Psoas muscle (tissue), 8 donors: ENCODE measurements around the gene CLIP2. TPM values are rescaled to one million over a fixed set of nuclear protein-coding genes. Genes with fewer than 3 reads are reported as not detected.
A peak's percentile ranks its signal among the peaks of the same experiment; 100 is the strongest.

Experiments used
- ATAC-seq, 4 donors: fragments of 200-7000 bp; cut with Tn5 transposase; one replicate each; pipeline ENCODE4 v1.9.1; 2020; ENCODE audit warnings: moderate library complexity in 3 of 4, mild to moderate bottlenecking in 2 of 4
- DNase-seq, 2 donors: peaks; one replicate each; pipeline ENCODE4 v3.0.0-alpha.2; 2020
- H3K27ac ChIP-seq: fragments of 200-600 bp; one replicate; pipeline ENCODE4 v1.8.0; 2022
- H3K27me3 ChIP-seq, 3 donors: fragments of 200-600 bp in 1 of 3; one replicate each; pipeline versions ENCODE4 v1.6.1 to v1.8.0; 2013 to 2022; ENCODE audit warnings: low read length in 2 of 3, mild to moderate bottlenecking in 2 of 3, moderate library complexity in 1 of 3; ENCODE audit not compliant: insufficient read depth in 3 of 3
- H3K36me3 ChIP-seq, 2 donors: fragments of 200-600 bp in 1 of 2; one replicate each; pipeline versions ENCODE4 v1.6.1 to v1.8.0; 2013 to 2022; ENCODE audit warnings: low read depth in 1 of 2, mild to moderate bottlenecking in 1 of 2, moderate library complexity in 1 of 2; ENCODE audit not compliant: insufficient read depth in 1 of 2
- H3K4me1 ChIP-seq: fragments of 200-600 bp; one replicate; pipeline ENCODE4 v1.8.0; 2022
- H3K4me3 ChIP-seq: fragments of 200-600 bp; one replicate; pipeline ENCODE4 v1.8.0; 2022; ENCODE audit warnings: mild to moderate bottlenecking
- H3K9me3 ChIP-seq: fragments of 200-600 bp; one replicate; pipeline ENCODE4 v1.8.0; 2022
- WGBS, 3 donors: extraction: QIAGEN DNeasy Blood & Tissue Kit; methylation state at CpG; one replicate each; pipeline versions ENCODE4 v1.1.6 to v1.1.7; 2013; 5-methylcytosine and 5-hydroxymethylcytosine counted together
- intact Hi-C, 2 donors: fragments of 100-400 bp; cut with DNase I; formaldehyde crosslinking; loops; one replicate each; pipeline versions ENCODE4 v1.11.0 to v1.14.2; 2022
- polyA plus RNA-seq, 3 donors: library from polyadenylated mRNA; stranded (reverse); fragments of 200-250 nt; gene quantifications; one replicate each; pipeline ENCODE4 v1.2.3, GENCODE V29; 2013
- total RNA-seq, 4 donors: library from RNA; stranded (reverse); fragmentation: NEBNext Ultra II Directional in 2 of 4; extraction: Animal tissue kit (Norgen Biotek cat#: 25700) in 2 of 4; gene quantifications; one replicate each; pipeline versions ENCODE4 v1.2.1 to v1.2.4, GENCODE V29; 2021 to 2023
- TF ChIP-seq, protein P1 (sequence below): fragments of 200-600 bp; IDR thresholded peaks from one replicate; pipeline ENCODE4 v1.8.0; 2022; ENCODE audit warnings: antibody characterized with exemption
- donor health status: healthy with polysubstance abuse.
- donor health status: DM: no; HTN: no; CAD: no; lungs with moderate emphysema.
- donor health status: Bipolar disorder and iron deficiency.
- donor health status: healthy.
- donor health status: DM: yes; HTN: yes; CAD: no.
- donor health status: DM: no; HTN: no; CAD: no.
- donor health status: DM: no; HTN: no; CAD: no.
- donor health status: DM: yes; HTN: yes; CAD: no.

The CLIP2 gene
- total and polyA plus RNA-seq, 7 donors = 1.5 to 4.3 (median 2.2) TPM

DNA sequence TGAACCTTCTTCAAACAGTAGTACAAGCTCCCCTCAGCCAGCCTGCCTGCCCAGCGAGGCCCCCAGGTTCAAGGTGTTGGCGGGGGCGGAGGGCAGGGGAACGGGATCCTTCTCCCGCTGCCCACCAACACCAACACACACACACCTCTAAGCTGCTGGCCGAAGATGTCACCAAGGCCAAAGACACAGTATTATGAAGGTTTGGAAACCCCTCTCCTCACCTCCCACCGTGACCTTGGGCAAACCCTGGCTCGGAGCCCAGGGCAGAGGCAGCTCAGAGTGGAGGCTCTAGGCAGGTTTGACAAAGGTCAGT lies 115.1 kb downstream of the CLIP2 start:
- Histone ChIP-seq H3K9me3 (no peaks in the 10 kb centered on the region), H3K4me3 (no peak overlapping the region), H3K36me3 (no peaks in the 10 kb centered on the region), H3K4me1 (no peaks in the 10 kb centered on the region), H3K27me3 (no peaks in the 10 kb centered on the region), H3K27ac (no peak overlapping the region)
- ATAC-seq (no peak), DNase-seq (no peak)
- intact Hi-C loops = loop anchor here in 1 of 2 donors (5.0 kb wide), 1 partner anchor 337 kb away; no protein-coding TSS in a partner anchor
- TF ChIP-seq, protein P1, sequence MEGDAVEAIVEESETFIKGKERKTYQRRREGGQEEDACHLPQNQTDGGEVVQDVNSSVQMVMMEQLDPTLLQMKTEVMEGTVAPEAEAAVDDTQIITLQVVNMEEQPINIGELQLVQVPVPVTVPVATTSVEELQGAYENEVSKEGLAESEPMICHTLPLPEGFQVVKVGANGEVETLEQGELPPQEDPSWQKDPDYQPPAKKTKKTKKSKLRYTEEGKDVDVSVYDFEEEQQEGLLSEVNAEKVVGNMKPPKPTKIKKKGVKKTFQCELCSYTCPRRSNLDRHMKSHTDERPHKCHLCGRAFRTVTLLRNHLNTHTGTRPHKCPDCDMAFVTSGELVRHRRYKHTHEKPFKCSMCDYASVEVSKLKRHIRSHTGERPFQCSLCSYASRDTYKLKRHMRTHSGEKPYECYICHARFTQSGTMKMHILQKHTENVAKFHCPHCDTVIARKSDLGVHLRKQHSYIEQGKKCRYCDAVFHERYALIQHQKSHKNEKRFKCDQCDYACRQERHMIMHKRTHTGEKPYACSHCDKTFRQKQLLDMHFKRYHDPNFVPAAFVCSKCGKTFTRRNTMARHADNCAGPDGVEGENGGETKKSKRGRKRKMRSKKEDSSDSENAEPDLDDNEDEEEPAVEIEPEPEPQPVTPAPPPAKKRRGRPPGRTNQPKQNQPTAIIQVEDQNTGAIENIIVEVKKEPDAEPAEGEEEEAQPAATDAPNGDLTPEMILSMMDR = no peak
- WGBS, 3 donors = 91 to 93% (median 91%) methylated on average over 8 of the region's 8 CpGs

GRCh38 chr7:74404741-74405140 lies 115.5 kb downstream of the CLIP2 start:
- no peaks in the 10 kb centered on the region for H3K36me3 ChIP-seq
- 81 to 86% (median 83%) methylated on average over 15 of the region's 15 CpGs for WGBS, 3 donors
- no peaks in the 10 kb centered on the region for H3K9me3 ChIP-seq
- DNase-seq = no peak
- no peak for ATAC-seq
- H3K4me3 ChIP-seq = no peak overlapping the region
- H3K27me3 ChIP-seq = no peaks in the 10 kb centered on the region
- H3K27ac ChIP-seq = no peak overlapping the region
- H3K4me1 ChIP-seq = no peaks in the 10 kb centered on the region
- TF ChIP-seq, protein P1 = no peak
- intact Hi-C loops = loop anchor here in 1 of 2 donors (5.0 kb wide), 1 partner anchor 337 kb away; no protein-coding TSS in a partner anchor

DNA sequence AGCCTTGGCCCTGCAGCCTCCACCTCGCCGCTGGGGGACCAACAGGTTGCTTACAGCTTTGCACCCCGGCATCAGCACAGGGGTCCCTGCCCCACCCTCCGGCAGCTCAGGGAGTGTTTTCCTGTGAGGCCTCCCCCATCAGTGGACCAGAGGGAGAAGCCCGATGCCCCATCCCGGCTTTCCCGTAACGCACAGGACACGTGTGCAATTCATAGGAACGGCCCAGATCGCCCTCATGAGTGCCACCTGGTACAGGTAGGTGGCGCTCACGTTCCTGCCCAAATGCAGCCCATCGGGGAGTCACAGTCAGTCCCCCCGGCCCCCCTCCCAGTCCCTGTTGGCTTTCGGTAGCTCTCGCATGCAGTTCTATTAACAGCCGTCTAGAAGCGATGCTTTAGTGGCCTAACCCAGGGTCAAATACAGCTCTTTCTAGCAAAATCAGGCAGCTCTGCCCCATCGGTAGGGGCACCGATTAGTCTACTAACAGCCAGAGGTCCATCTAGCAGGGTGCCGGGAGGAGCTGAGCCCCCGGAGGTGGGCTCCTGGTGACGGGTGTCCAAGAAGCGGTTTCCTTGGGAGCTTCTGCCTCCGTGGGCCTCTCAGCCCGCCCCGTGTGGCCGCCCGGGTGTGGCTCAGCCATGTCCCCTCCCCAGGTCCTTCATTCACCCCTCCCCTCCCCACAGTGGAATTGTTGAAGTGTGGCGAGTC lies 116.1 kb downstream of the CLIP2 start:
- ATAC-seq (peak in 2 of 4 donors; percentile 20 to 25), DNase-seq (no peak)
- no peaks in the 10 kb centered on the region for H3K9me3 ChIP-seq
- no peaks in the 10 kb centered on the region for H3K36me3 ChIP-seq
- no peak overlapping the region for H3K4me3 ChIP-seq
- TF ChIP-seq, protein P1 = peak; percentile 21
- no peak overlapping the region for H3K27ac ChIP-seq
- 60 to 72% (median 64%) methylated on average over 31 of the region's 31 CpGs for WGBS, 3 donors
- H3K27me3 ChIP-seq = no peaks in the 10 kb centered on the region
- no peaks in the 10 kb centered on the region for H3K4me1 ChIP-seq
- intact Hi-C loops = no loop called here

GRCh38 chr7:74405899-74406512 lies 116.8 kb downstream of the CLIP2 start:
- no peak for ATAC-seq
- no peaks in the 10 kb centered on the region for H3K4me1 ChIP-seq
- WGBS, 3 donors = 80 to 84% (median 83%) methylated on average over 18 to 20 of the region's 20 CpGs

More at GRCh38 chr7:74405899-74406512, 116.8 kb downstream of the CLIP2 start:
- H3K36me3 ChIP-seq = no peaks in the 10 kb centered on the region
- intact Hi-C loops = no loop called here
- TF ChIP-seq, protein P1 = no peak
- DNase-seq = no peak
- H3K27me3 ChIP-seq = no peaks in the 10 kb centered on the region
- no peak overlapping the region for H3K27ac ChIP-seq
- H3K9me3 ChIP-seq = no peaks in the 10 kb centered on the region
- no peak overlapping the region for H3K4me3 ChIP-seq
